HepG2 (cell line): Measurements from ENCODE around the gene ADGRG6. TPM values are rescaled to one million over a fixed set of nuclear protein-coding genes. Genes with fewer than 3 reads are reported as not detected.

ENCODE experiments used
- AHDC1 ChIP-seq: sonication (generic); formaldehyde crosslinking; IDR thresholded peaks from 2 replicates; pipeline ENCODE4 v1.5.1; 2020; ENCODE audit warnings: mild to moderate bottlenecking, missing genetic modification reagents, borderline replicate concordance
- CEBPB ChIP-seq: IDR thresholded peaks from 2 replicates; pipeline ENCODE4 v1.6.1; 2011; ENCODE audit warnings: low read depth, low read length, improper control_type of control experiment, borderline replicate concordance
- DPF2 ChIP-seq: sonication (generic); formaldehyde crosslinking; IDR thresholded peaks from 2 replicates; pipeline ENCODE4 v1.4.0; 2020; ENCODE audit warnings: mild to moderate bottlenecking, low read depth, missing genetic modification reagents, borderline replicate concordance
- EP300 ChIP-seq, 3 experiments: sonication (generic) in 1 of 3; formaldehyde crosslinking in 1 of 3; IDR thresholded peaks; 2 replicates each; pipeline versions ENCODE4 v1.5.1 to v1.6.1; 2011 to 2020; ENCODE audit warnings: low read depth in 2 of 3, low read length in 2 of 3, borderline replicate concordance in 1 of 3, improper control_type of control experiment in 1 of 3, mild to moderate bottlenecking in 1 of 3, missing genetic modification reagents in 1 of 3, moderate library complexity in 1 of 3
- MAFK ChIP-seq, 2 experiments: IDR thresholded peaks in 1 of 2; conservative IDR thresholded peaks in 1 of 2; 2 replicates each; pipeline ENCODE4 v1.6.1; 2011; ENCODE audit warnings: improper control_type of control experiment in 2 of 2, low read length in 2 of 2
- MAX ChIP-seq: IDR thresholded peaks from 2 replicates; pipeline ENCODE4 v1.6.1; 2012; ENCODE audit warnings: inconsistent platforms
- SALL1 ChIP-seq: sonication (generic); formaldehyde crosslinking; IDR thresholded peaks from 2 replicates; pipeline ENCODE4 v1.8.0; 2022; ENCODE audit warnings: mild to moderate bottlenecking, missing genetic modification reagents
- U2AF1 ChIP-seq: fragments of 200-400 bp; formaldehyde crosslinking; optimal IDR thresholded peaks from 2 replicates; pipeline ENCODE3; 2017; ENCODE audit warnings: mild to moderate bottlenecking, low read depth, low read length
- ZBTB34 ChIP-seq: sonication (generic); formaldehyde crosslinking; IDR thresholded peaks from 2 replicates; pipeline ENCODE4 v1.8.0; 2022; ENCODE audit warnings: mild to moderate bottlenecking, missing genetic modification reagents
- ZNF280D ChIP-seq: sonication (generic); formaldehyde crosslinking; IDR thresholded peaks from 2 replicates; pipeline ENCODE4 v1.5.1; 2020; ENCODE audit warnings: mild to moderate bottlenecking, missing genetic modification reagents
- ZNF451 ChIP-seq: sonication (generic); formaldehyde crosslinking; IDR thresholded peaks from 2 replicates; pipeline ENCODE4 v1.5.0; 2020; ENCODE audit warnings: mild to moderate bottlenecking, missing genetic modification reagents
- ZNF501 ChIP-seq: sonication (generic); formaldehyde crosslinking; IDR thresholded peaks from 2 replicates; pipeline ENCODE4 v1.5.1; 2020; ENCODE audit warnings: mild to moderate bottlenecking, moderate library complexity, missing genetic modification reagents
- ZNF574 ChIP-seq: sonication (generic); formaldehyde crosslinking; IDR thresholded peaks from 2 replicates; pipeline ENCODE4 v1.4.0; 2020; ENCODE audit warnings: missing genetic modification reagents
- ZNF878 ChIP-seq: sonication (generic); formaldehyde crosslinking; IDR thresholded peaks from 2 replicates; pipeline ENCODE4 v1.8.1; 2023; ENCODE audit warnings: mild to moderate bottlenecking, missing genetic modification reagents, moderate library complexity
- ZNF891 ChIP-seq: sonication (generic); formaldehyde crosslinking; IDR thresholded peaks from 2 replicates; pipeline ENCODE4 v1.5.0; 2020; ENCODE audit warnings: mild to moderate bottlenecking, missing genetic modification reagents
- polyA plus RNA-seq, 8 experiments: library from polyadenylated mRNA; depleted of rRNA in 3 of 8; stranded (reverse) in 7 of 8; unstranded in 1 of 8; fragments of >200 nt; fragmentation: Illumina TruSeq in 4 of 8; extraction: Trizol in 4 of 8; gene quantifications; 2 replicates each; pipeline versions ENCODE4 v1.2.1 to v1.2.3, GENCODE V29; 2011 to 2016; ENCODE audit warnings: low read depth in 4 of 8, missing spikeins in 1 of 8, mixed read lengths in 1 of 8; ENCODE audit not compliant: insufficient read depth in 1 of 8
- total RNA-seq, 5 experiments: library from RNA; depleted of rRNA; stranded (reverse); fragments of >200 nt; fragmentation: Illumina TruSeq; extraction: Trizol; gene quantifications; 2 replicates each; pipeline ENCODE4 v1.2.3, GENCODE V29; 2016; ENCODE audit warnings: low read depth in 1 of 5

The ADGRG6 gene
- total and polyA plus RNA-seq, 2 of the 13 experiments (the other 11 are each of a cell fraction or from before 2014, with no cell fraction given) = 129 to 249 TPM

GRCh38 chr6:142323377-142323776, 21.6 kb downstream of the ADGRG6 start (continued):
- TF ChIP-seq ZNF501 (CRISPR knock-in tag) = no peak
- peak; percentile 63 to 64 for TF ChIP-seq MAFK (conservative IDR thresholded peaks at IDR 0.05 in 1 of 2, IDR thresholded peaks at IDR 0.05 in 1 of 2; ENCODE audit: low read length in 2 of 2)
- peak; percentile 94; the same call in 1 of the 2 replicates for TF ChIP-seq CEBPB
- TF ChIP-seq MAX = peak; percentile 41; the same call in 1 of the 2 replicates
- no peak for TF ChIP-seq ZNF451
- peak; percentile 53; the same call in 1 of the 2 replicates for TF ChIP-seq ZNF574 (CRISPR knock-in tag)
- peak; percentile 59 to 86; a peak in 2 of 4 replicates for TF ChIP-seq EP300 (IDR thresholded peaks at IDR 0.05; ENCODE audit: low read depth in 2 of 2, low read length in 2 of 2)
- peak; percentile 74; the same call in 1 of the 2 replicates for TF ChIP-seq EP300 (CRISPR knock-in tag; IDR thresholded peaks at IDR 0.05; ENCODE audit: borderline replicate concordance)
- 0 out of 2 replicates have a peak, but pooled peaks have one; percentile 20 for TF ChIP-seq AHDC1 (CRISPR knock-in tag)
- peak; percentile 87 for TF ChIP-seq ZNF280D (CRISPR knock-in tag)
- no peak for TF ChIP-seq U2AF1
- no peak for TF ChIP-seq ZNF878 (CRISPR knock-in tag)
- TF ChIP-seq ZNF891 = no peak
- TF ChIP-seq ZBTB34 (CRISPR knock-in tag) = 0 out of 2 replicates have a peak, but pooled peaks have one; percentile 28
- TF ChIP-seq SALL1 (CRISPR knock-in tag) = peak; percentile 42; the same call in 1 of the 2 replicates
- peak; percentile 57; the same call in 1 of the 2 replicates for TF ChIP-seq DPF2 (CRISPR knock-in tag)
